HG02610 (cell line): ENCODE data around the gene ANKMY1.

Experiments used
- ATAC-seq: cut with Tn5 transposase; IDR thresholded peaks from one replicate; pipeline ENCODE4 v1.9.1; 2021; ENCODE audit warnings: mild to moderate bottlenecking, moderate library complexity; ENCODE audit not compliant: unreplicated experiment

ANKMY1 gene

DNA sequence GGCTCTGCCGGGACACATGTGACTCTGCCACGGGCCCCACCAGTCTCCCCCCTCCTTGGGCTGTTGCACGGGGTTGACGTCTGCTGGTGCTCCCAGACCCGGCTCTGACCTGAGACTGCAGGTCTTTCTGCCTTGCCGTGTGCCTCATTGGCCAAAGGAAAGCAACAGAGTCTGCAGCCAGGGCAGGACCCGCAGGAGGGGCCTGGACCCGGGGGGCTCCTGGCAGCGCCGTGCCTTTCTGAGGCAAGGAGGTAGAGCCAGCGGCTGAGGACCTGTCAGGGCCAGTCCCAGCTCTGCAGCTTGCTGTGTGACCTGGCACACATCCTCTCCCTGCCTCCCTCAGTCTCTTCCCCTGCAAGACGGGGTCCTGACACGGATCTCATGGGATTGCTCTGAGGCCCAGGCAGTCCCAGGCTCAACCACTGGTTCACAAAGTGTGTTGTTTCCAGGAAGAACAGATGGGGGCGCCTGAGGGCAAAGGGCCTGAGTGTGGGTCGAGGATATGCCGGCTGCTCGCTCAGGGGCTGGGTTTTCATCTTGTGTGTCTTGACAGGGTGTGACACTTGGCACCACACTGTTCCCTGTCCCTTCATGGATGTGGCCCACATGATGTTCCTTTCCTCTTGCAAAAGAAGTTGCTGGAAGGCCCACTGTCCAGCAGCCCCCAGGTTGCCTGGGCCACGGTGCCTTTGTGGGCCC is 37.7 kb upstream of the ANKMY1 start:
- ATAC-seq: no peak

DNA sequence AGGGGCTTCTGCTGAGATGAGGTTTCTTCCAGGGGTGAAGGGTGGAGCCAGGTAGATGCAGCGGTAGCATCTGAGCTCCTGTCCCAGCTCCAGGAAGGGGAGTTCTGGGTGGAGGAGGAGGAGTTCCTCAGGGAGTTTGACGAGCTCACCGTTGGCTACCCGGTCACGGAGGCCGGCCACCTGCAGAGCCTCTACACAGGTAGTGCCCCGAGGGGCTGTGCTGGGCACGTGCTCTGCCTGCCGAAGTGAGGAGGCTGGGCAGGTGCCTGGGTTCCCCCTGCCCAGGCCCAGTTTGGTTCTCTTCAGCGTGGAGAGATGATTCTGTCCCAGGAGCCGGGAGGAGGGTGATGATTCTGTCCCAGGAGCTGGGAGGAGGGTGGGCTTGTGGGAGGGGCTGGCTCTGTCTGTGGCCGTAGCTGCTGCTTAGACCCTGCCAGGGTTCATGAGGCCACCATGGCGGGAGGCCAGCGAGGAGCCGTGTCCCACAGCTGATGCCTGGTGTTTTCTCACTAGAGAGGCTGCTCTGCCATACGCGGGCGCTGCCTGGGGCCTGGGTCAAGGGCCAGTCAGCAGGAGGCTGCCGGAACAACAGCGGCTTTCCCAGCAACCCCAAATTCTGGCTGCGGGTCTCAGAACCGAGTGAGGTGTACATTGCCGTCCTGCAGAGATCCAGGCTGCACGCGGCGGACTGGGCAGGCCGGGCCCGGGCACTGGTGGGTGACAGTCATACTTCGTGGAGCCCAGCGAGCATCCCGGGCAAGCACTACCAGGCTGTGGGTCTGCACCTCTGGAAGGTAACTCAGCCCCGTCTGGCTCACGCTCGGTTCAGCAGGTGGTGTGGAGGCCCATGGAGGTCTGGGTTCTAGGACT is 37.0 kb upstream of the ANKMY1 start:
- ATAC-seq: no peak

DNA sequence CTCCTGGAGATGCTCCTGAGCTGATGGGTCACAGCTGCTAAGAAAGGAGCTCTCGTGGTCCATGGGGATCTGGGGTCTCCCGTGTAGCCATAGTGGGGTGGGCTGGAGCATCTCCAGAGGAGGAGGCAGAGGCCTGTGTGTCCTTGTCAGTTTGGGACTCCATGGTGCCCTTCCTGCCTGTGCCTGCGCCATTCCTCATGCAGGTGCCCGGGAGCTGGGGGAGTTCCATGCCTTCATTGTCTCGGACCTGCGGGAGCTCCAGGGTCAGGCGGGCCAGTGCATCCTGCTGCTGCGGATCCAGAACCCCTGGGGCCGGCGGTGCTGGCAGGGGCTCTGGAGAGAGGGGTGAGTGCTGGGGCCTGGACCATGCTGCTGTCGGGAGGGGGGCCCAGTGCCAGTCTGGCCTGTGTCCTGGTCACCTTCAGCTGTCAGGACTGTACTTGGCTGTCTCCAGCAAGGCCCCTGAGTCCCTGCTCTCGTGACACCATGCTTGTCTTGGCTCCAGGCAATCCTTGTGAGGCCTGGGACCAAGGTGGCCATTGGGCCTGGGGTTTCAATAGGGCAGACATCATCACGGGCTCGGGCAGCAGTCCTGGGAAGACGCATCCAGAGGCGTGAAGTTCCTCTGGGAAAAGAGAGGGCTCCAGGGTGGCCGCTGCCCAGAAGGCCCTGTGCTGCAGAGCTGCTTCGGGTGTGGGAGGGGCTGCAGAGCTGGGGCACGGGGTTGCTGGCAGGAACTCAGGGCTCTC is 36.1 kb upstream of the ANKMY1 start:
- ATAC-seq: no peak

DNA sequence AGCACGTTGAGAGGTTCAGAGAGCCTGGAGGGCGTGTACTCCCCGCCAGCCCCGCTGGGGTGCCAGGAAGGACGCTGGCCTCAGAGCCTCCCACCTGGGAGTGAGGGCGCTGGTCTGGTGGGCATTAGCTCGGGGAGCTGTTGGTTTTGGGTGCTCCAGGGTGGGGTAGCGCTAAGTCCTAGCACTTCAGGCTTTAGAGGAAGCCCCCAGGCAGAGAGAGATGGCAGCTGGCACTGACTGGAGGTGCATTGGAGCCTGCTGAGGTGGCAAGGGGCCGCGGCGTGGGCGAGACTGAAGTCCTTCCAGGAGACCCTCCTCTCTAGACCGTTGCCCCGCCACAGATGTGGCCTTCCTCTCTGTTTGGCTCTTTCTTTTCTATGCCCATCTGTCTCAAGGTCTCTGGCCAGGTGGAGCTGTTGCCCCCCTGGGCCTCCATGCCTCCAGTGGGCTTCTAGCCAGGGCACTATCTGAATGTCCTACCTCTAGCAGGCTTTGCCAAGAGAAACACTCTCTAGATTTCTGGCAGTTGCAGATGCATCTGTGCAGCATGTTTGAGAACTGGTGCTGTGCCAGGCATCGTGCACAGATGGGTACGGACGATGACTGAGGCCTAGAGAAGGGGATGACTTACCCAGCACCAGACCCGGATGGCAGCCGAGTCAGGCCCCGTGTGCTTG is 35.4 kb upstream of the ANKMY1 start:
- ATAC-seq: no peak

DNA sequence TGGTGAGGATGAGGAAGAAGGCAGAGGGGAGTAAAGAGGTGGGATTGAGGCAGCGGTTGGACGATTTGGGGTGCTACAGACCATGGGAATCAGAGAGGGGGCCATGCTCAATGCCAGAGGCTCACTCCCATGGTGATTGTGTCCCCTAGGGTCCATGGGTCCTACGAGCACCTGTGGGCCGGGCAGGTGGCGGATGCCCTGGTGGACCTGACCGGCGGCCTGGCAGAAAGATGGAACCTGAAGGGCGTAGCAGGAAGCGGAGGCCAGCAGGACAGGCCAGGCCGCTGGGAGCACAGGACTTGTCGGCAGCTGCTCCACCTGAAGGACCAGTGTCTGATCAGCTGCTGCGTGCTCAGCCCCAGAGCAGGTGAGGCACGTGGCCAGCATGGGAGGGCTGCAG is 34.0 kb upstream of the ANKMY1 start:
- no peak for ATAC-seq

DNA sequence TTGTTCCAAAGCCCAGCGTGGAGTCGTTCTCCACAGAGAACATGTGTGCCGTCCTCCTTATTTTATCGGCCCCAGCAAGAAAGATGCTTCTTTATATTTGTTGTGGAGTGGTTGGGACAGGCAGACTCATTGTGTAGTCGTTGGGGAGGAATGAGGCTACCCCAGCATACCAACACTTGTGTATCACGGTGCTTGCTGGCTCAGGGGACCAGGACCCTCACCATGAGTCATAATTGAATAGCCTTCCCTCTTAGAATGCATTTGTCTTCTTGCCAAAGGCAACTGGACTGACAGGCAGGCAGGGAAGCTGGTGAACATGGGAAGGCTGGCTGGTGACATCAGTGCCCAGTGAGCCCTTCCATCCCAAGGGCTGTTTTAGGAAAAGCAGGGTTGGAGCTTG is 33.4 kb upstream of the ANKMY1 start:
- no peak for ATAC-seq

DNA sequence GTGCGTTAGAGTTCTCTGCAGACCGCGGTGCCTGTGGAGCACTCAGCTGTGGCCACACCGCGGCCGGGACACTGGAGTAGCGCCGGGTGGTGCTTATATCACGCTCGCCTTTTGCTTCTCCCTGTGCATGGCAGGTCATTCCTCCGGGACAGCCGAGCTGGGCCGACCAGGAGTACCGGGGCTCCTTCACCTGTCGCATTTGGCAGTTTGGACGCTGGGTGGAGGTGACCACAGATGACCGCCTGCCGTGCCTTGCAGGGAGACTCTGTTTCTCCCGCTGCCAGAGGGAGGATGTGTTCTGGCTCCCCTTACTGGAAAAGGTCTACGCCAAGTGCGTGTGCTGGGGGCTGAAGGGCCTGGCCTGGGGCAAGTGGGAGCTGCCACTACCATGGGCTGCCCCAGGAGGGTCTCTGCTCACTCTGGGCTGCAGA is 32.9 kb upstream of the ANKMY1 start:
- no peak for ATAC-seq

DNA sequence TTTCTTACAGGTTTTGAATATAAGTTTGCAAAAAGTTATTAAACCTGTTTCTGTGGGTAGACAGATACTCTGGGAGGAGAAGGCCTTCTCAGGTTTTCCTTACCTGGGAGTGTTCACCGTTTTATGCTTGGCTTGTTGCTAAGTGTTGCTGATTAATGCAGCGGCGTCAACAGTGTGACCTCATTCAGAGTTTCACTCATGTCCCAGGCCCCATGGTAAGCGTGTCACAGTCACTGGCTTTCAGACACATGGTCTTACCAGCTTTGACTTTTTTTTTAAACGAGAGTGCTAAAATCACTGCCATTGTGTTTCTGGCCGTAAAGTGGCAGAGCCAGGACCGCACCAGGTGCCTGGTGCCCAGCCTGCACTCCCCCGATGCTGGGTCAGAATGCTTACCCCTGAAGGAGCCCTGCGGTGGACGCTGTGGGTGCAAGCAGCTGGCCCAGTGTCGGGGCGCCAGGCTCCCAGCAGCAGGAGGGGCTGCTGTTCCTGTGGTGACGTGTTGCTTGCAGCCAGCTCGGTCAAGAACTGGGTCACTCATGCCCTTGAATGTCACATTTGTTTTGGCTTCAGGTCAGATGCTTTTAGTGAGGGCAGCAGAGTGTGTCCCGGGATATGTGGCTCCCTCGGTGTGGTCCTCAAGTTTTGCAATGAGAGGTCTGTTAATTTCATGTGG is 32.2 kb upstream of the ANKMY1 start:
- no peak for ATAC-seq

DNA sequence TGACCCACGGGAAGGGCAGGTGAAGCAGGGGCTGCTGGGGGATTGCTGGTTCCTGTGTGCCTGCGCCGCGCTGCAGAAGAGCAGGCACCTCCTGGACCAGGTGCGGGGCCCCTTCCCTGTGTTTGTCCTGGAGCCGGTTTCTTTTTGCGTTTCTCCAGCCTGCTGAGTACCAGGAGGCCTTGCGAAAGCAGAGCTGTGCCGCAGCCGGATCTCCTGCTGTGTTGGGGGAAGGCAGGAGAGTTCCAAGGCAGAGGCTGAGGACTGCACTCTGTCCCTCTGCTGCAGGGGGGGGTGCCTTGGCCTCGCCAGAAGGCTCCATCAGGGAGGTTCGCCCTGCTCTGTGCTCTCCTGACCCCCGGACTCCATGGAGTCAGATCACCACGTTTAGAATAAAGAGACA is 31.6 kb upstream of the ANKMY1 start:
- ATAC-seq: no peak

DNA sequence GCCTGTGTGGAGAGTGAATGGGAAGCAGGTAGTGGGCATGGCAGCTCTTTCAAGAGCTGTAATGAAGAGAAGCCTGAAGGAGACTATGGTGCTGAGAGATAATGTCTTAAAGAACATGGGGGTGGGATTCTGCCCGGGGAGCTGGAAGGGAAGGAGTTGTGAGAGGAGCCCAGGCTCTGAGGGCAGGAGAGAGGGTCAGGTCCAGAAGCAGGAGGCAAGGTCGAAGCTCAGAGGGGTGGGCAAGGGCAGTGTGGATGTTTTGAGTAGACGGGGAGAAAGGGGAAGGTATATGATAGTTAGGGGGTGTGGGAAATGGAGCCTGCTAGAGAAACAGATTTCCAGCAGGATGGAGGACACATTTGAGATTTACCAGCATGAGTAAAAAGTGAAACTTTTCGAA is 30.9 kb upstream of the ANKMY1 start:
- ATAC-seq: no peak

DNA sequence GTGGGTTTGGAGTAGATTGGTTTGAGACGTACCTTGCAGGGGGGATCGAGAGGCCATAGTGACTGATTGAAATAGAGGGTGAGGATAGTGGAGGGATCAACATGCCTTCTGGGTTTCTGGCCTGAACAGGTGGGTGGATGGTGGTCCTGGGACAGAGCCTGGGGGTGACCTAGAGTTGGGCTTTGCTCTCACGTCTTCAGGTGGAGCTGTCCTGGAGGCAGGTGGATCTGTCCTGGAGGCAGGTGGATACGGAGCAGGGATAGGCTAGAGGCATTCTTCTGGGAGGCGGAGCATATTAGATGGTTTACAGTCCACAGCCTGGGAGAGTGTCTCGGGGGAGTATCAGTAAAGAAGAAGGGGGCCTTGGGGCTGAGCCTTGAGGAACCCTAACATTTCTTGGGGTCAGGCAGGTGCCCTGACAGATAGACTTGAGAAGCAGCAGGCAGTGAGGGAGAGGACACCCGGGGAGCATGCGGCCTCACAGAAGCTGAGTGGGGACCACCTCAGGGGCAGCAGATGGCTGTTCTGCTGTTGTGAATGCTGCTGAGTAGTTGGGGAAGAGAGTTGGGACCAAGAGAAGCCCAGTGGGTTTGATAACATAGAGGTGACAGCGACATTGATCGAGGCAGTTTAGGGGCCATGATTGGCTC is 30.3 kb upstream of the ANKMY1 start:
- ATAC-seq: no peak

DNA sequence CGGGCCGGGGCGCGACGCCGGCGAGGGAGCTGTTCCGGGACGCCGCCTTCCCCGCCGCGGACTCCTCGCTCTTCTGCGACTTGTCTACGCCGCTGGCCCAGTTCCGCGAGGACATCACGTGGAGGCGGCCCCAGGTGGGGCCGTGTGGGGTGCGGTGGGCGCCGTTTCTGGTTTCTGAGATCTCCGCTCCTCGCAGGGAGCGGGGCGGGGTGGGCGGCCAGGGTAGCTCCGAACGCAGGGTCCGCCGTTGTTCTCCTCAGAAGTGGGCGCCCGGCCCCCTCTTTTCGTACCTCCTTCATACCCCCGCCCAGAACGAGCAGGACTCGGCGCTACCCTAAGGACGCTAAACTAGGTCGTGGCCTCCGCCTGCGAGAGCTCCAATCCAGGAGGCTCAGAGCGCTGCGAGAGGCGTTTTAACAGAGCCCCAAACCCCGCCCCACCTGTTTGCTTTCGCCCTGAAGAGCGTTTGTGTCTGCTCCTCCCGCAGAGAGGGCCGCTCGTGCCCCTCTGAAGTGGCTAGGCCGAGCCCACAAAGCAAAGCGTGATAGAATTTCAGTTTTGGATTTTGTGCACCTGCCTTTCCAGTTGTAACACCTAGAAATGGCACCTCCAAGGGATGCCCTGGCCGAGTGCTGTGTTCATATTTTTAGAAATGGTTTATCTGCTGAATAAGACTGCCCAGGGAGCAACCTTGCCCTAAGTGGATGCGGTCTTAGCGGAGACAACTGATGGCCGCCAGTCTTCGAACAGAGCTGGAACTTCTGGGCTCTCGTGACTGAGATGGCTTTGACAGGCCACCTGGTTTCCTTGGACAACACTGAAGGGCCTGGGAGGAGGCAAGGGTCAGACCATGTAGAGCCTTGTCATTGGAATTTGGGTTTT is 29.4 kb upstream of the ANKMY1 start:
- no peak for ATAC-seq

DNA sequence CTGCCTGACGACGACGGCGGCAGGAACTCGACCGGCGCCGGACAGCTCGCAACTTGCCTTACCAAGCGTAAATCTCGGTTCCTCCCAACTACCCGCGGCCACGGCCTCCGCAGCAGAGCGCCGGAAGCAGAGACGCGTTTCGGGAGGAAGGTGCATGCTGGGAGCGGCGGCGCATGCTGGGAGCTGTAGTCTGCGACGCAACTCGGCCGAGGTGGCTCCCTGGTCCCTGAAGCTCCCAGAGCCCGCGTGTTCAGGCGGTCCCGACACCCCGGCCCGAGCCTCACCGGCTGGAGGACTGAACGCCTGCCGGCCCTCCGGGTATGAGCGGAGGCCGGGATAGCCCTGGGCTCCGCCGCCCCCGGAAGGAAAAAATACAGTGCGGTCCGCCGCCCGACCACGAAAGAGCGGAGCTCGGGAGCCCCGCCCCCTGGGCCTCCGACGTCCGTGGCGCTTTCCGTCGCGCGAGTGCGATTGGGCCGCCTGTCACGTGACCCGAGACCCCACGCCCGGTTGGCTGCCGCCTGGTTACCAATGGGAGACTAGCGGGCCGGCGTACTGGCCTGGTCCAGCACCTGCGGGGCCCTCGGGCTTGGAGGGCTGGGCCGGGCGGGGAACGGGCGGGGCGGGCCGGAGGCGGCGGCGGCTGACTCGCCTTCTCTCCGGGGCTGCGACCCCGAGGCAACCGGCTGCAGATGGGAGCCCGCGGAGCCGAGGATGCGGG is 28.6 kb upstream of the ANKMY1 start, which contains the start of gene CAPN10:
Gene CAPN10, plus strand, starts transcription at position 537 of the 721 bp plus-strand sequence. Its CDS starts 178 bp downstream, at position 715.
- peak; percentile 60 for ATAC-seq

DNA sequence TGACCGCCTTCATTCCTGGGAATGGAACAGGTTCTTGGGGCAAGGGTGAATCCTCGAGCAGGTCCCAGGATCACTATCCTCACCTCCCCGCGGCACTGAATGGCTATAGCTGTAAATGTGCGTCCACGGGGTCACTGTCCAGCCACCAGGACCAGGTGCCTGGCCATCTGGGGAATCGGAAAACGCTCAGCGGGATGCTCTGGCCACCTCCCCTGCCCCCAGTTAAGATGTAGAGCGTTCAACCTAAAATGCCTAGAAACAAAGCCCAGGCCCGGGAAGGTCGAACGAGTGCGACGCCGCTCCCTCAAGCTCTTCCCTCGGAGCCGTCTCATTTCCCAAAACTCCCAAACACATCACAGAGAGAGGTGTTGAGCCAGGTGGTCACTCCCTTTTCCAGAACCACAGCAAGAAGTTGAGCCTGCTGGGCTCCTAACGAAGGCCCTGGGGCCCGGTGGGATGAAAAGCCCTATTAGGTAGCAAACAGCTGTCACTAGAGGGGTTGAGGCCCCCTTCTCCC is 28.0 kb upstream of the ANKMY1 start:
- ATAC-seq: no peak

DNA sequence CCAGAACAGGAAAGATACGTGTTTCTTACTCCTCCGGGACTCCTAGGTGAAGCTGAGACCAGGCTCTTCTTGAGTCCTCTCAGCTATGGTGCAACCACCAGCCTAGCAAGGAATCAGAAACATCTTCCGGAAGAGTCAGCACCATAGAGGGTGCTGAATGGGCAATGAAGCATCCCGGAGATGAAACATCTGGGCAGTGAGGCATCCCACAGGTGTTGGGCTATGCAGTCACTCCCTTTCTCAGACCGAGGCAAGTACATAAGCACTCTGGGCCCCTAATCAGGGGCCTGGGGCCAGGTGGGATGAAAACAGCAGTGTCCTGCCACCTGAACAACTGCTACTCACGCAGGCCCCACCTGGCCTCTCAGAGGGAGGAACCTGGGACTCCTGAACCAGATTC is 27.3 kb upstream of the ANKMY1 start:
- ATAC-seq: peak; percentile 27

DNA sequence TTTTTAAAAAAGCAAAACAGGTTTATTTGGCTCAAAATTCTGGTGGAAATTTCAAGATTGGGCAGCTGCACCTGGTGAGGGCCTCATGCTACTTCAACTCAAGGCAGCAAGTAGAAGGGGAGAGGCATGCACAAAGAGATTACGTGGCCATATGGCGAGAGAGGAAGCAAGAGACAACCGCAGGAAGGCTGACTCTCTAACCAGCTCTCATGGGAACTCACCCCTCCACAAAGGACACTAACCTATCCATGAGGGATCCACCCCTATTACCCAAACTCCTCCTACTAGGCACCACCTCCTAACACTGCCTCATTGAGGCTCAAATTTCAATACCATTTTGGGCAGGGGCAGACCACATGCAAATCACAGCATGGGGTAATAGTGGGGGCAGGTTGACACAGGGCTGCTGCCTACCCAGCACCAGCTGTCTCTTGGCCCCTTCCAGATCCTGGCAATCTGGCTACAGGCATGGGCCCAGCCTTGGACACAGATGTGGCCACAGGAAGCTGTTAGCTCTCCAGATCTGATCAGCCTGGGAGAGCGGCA is 26.8 kb upstream of the ANKMY1 start:
- ATAC-seq: peak; percentile 58

DNA sequence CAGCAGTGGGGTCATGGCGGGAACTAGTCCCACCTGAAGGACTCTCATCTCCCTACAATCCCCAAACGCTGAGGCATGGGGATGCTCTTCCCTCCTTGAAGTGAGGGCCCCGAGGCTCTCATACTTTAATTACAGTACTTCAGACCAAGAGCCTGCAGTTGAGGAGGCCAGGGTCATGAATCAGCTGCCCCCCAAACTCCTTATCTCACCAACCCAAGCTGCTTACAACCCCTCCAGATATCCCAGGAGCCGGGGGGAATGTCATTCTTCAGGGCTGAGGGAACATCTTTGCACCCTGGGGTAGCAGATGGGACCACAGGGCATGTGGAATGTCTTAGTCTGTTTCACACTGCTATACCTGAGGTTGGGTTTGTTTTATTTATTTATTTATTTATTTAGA is 26.0 kb upstream of the ANKMY1 start:
- no peak for ATAC-seq

DNA sequence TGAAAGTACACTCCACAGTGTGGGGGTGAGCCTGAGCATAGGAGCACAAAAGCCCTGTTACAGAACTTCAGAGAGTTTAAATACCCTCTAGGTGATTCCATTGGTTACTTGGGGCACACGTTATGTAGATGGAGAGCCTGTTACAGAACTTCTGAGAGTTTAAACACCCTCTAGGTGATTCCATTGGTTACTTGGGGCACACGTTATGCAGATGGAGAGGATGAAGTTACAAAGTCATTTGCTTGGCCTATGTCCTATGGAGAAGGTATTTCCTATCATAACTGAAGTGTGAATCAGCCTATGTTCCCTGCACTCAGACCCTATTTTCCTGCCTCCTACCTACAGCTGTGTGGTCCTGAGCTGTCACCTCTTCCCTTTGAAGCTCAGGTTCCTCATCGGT is 25.0 kb upstream of the ANKMY1 start:
- no peak for ATAC-seq
